GM21723 (cell line): ENCODE measurements around the gene ADAT1.

Experiments
- ATAC-seq: cut with Tn5 transposase; IDR thresholded peaks from one replicate; pipeline ENCODE4 v1.9.1; 2021; ENCODE audit warnings: mild to moderate bottlenecking, moderate library complexity; ENCODE audit not compliant: unreplicated experiment

The ADAT1 gene

DNA sequence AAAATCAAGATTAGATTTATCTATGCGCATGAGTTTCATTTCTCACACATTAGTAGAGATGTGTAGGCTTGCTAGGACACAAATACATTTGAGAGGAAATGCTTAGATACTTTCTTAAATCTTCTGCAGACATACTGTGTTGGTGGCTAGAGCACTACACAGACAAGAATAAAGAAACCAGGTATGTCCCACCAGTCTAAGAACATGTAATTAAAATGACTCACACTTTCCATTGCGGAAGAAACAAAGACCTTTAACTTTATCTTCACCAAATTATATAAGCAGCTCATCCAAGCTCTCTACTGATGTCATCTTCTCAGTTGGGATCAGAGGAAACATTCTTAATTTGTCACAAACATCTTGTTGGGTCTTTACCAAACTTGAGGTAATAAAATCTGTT is 44.4 kb downstream of the ADAT1 start:
- no peak for ATAC-seq

DNA sequence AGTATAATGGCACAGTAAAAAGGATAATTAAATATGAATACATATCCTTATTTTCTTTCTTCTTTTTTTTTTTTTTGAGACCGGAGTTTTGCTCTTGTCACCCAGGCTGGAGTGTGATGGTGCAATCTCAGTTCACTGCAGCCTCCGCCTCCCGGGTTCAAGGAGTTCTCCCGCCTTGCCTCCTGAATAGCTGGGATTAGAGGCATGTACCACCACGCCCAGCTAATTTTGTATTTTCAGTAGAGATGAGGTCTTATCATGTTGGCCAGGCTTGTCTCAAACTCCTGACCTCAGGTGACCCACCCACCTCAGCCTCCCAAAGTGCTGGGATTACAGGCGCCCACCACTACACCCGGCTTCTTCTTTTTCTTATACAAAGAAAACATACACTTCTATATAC is 44.9 kb downstream of the ADAT1 start:
- ATAC-seq: no peak

DNA sequence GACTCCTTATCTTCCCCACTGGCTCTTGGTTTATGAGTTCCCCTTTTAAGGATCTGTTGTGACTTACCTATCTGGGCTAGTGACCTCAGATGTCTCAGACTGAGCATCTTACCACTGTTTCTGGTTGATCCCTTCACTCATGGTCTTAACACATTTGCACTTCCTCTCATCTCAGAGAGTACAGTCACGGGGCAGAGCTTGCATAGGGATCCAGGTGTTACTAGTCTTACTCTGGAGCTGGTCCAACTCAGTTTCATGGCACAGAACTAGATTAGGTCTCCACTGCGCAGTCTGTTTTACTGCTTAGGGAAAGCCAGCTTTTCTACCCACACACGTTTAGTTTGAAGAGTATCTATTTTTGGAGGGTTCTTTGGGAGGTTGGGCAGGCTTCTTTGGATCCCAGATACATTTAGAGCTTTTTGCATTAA is 46.7 kb downstream of the ADAT1 start:
- ATAC-seq: peak; percentile 69

DNA sequence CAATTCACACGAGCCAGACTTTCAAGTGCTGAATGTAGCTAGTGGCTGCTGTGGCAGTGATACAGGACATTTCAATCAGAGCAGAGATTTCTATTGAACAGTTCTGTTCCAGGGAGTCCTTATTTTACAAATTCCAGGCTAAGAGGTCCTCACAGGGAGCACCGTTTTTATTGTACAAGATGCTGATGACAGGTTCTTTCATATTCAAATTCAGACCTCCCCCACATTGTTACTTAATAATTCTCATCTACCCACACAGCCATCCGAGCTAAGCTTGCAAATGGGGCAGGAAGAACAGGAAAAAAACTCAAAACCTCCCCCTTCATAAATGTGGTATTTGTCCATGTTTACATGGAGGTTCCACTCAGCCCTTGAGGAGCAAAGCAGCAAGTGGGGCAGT is 47.1 kb downstream of the ADAT1 start:
- ATAC-seq: no peak

DNA sequence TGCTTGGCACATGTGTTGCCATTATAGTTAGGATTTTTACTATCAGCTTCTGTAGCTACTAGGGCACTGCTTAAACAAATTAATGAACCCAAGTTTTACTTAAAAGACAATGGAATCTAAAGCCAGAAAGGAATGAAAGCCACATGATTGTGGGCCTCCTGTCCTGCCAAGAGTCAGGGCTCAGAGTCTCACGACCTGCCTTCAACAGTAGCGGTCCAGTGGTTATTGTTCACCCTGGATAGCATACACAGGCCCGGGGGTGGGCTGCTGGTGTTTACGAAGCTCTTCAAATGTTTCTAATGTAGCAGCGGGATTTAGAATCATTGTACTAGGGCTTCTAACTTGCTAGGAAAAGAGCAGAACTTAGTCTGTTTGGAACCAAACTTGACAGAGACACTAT is 49.1 kb downstream of the ADAT1 start:
- ATAC-seq: no peak

DNA sequence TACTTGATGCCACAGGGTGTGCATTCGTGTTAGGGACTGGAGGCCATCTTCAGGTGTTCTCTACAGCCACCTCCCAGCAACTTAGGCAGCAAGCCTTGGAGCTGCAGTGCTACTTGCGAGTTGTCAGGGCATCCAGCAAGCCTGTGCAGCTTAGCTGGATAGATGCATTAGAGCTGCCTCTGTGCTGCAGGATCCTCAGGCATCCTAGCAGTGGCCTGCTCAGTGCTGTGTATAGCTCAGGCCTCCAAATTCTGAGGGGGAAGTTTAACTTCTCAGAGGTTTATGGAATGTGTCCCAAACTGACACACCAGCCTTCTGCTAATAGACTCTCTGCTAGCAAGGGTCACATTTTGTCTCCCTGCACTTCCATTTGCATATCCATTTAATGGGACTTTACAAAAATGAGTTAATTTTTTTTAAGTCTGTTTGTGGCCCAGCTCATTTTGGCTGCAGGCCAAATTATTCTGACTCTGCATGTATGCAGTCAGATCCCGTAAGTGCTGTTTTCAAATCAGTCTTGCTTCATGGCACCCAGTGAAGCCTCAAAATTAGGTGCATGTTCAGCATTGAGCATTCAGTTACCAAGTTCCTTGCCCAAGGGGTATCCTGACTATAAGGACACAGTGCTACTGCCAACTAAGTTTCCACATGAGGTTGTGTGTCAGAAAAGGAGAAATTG is 50.1 kb downstream of the ADAT1 start:
- no peak for ATAC-seq

DNA sequence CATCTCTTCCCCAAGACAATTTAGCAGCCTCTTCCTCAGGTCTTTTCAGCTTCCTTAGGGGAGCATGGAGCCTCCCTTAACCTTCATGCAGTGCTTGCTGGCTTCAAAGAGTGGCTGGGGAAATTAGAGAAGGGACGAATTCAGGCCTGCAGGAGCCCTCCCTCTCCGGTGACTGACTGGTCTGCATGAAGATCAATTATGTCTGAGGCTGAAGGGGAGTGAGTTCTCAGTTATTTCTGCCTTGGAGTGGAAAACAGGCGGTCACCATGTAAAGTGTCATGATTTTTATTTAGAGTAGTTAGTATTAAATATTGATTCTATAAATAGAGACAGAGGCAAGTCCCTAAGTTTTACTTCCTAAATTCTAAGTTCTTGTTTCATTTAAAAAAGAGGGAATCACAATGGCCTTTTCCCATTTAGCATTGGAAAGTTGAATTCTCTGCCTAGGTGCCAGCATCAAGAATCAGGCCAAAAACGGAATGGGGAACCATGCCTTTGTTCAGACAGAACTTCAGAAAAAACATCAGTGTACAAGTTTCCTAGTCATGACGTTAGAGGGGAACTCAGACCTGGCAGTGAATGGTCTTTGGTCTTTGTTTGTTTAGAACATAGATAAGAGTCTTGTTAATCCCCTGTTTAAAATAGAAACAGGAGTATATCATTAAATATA is 52.5 kb downstream of the ADAT1 start:
- peak; percentile 26 for ATAC-seq

DNA sequence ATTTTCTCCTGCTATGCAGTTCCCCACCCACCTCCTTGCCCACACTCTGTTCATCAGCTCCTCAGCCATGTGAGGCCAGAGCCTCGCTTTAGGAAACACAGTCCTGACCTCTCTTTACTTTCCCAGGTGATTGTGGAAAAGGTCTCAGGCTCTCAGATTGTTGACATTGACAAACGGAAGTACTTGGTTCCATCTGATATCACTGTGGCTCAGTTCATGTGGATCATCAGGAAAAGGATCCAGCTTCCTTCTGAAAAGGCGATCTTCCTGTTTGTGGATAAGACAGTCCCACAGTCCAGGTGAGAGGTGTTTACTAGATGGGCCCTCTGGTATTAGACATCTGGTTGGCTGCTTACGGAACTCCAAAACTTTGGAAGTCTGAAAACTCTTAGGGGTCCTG is 55.2 kb downstream of the ADAT1 start:
- ATAC-seq: no peak

DNA sequence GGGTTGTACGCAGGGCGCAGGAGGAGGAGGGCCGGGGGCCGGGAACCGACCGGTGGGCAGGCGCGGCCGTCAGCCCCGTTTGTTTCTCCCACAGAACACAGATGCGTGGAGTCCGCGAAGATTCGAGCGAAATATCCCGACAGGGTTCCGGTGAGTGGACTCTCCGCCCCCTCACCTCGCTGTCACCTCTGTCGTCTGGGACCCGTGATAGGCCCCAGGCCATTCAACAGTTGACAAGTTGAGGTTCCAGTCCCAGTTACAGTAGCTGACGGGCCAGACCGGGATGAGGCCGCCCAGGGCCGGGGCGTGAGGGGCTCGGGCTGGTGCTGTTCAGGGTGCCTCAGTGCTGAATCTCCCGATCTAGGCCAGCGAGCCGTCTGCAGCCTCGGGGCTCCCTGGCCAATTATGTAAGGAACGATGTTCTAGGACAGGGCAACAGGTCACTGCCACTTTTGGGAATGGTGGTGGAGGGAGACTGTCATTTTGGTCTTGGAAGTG is 56.3 kb downstream of the ADAT1 start:
- ATAC-seq: no peak

DNA sequence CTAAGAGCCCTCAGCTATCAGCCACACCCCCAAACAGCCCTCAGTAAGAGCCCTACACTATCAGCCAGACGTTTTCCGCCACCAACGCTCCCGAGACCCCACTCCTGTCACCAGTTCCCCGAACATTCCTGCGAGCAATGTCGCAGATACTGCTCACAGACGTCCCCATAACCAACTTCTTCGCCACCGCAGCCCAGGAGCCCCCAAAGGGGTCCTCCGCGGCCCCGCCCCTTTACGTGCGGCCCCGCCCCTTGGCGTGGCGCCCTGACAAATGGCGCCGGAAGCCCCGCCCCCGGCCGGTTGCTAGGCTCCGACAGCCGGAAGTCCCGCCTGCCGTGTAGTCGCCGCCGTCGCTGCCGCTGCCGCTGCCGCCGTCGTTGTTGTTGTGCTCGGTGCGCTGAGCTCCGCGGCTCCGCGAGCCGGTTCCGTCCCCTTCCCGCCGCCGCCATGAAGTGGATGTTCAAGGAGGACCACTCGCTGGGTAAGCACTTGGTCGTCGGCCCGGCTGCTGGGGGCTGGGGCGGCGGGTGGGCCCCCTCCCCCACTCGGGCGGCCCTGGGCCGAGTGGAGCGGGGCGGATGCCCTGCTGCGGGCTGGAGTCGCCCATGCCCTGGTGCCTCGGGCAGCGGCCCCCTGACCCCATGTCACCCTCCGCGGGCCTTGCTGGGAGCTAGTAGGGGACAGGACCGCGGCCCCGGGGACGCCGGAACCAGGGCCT is 56.9 kb downstream of the ADAT1 start, which contains the start of gene GABARAPL2:
Gene GABARAPL2 (plus strand): TSS at position 340 of the 718 bp plus-strand sequence. CDS start 108 bp downstream, at position 448.
- peak; percentile 69 for ATAC-seq

DNA sequence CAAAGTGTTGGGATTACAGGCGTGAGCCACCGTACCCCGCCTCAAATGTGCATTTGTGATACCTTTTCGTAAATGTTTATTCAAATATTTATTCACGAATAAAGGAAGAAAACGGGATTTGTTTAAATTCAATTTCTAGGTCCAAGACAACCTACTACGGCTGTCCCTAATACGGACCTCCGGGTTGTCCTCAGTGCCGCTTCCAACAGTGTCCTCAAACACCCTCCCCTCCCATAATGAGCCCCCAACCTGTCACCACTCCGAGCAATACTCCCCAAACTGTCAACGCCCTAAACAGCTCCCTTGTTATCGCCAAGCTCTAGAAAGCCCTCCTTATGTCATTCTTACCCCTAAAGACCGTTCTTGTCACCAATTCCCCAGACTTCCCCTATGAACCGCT is 57.4 kb downstream of the ADAT1 start:
- peak; percentile 12 for ATAC-seq

DNA sequence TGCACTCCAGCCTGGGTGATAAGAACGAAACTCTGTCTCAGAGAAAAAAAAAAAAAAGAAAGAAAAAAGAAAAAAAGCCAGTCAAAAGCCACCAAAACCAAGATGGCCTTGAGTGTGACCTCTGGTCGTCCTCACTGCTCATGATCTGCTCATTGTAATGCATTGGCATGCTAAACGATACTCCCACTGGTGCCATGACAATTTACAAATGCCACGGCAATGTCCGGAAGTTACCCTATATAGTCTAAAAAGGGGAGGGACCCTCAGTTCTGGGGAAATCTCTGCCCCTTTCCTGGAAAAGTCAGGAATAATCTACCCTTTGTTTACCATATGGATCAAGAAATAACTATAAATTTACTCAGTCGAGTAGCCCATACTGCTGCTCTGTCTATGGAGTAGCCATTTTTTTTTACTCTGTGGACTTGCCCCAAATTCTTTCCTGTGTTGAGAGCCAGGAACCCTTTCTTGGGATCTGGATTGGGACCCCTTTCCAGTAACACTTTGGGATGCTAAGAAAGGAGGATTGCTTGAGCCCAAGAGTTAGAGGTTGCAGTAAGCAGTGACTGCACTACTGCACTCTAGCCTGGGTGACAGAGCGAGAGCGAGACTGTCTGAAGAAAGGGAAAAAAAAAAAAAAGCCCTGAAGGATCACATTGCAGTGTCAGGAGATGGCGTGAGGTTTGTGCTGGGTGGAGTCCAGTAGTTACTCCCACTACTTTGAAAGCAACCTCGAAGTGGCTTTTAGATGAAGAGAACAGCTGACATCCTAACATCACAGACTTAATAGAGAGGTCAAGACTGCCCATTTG is 63.3 kb downstream of the ADAT1 start:
- no peak for ATAC-seq

DNA sequence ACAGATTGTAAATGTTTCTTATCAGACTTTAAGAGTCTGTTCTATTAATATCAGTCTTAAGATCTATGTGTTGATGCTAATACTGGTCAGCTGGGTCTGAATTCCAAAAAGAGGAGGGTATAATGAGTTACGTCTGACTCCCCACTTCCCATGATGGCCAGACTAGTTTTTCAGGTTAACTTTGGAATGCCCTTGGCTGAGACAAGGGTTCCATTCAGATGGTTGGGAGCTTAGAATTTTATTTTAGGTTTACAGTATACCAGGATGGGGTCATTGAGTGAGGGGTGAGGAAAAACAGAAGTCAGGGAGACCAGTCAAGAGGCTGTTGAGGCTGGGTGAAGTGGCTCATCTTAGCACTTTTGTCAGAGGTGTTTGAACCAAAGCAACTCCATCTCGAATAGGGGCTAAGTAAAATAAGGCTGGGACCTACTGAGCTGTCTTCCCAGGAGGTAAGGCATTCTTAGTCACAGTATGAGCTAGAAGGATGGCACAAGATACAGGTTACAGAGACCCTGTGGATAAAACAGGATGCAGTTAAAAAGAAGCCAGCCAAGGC is 64.2 kb downstream of the ADAT1 start:
- no peak for ATAC-seq

DNA sequence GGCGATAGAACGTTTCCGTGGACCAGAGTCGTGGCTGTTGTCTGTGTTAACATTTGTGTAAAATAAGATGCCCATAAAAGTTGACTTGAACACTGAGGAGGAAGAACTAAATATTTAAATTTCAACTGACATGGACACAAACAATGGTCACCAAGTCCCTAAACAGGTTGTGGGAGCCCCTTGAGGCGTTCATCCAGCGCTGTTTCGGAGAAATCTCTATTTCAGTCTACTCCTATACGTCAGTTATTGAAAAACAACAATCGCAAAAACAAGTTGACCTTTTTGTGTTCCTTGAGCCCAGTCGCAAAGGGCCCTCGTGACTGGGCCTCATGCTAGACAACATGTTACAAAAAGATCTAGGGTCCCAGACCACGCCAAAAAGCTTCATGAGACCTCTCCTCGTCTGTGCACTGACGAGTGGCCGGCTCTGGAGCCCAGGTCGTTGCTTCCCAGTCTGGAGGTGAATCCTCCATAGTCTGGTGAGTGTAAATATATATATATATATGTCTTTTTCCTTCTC is 66.6 kb downstream of the ADAT1 start:
- ATAC-seq: no peak

DNA sequence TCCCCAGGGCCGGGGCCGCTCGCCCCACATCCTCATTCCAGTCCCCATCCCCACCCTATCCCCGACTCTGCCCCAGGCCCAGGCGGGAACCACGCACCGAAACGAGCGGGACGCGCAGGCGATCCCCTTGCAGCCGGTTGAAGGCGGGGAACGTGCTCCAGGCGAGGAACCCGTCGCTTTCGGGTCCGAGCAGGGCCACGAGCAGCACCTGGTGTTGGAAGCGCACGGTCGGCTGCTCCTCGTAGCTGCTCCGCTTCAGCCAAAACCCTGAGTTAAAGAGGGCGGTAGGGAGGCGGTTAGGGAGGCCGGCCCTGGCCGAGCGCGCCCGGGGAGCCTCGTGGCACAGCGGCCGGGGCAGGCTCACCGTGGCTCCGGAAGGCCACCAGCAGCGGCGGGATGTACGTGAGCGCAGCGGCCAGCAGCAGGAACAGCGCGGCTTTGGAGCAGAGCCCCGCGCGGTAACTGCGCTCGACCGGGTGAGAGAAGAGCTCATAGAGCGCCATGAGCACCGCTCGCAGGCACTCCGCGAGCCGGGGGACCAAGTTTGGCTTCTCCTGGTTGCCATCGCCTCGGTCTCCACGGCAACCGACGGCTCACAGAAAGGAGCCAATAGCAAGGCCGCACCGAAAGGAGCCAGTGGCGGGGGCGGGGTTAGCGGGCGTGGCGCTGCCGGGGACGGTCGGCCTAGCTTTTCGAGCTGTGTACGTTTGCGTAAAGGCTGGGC is 67.2 kb downstream of the ADAT1 start, which contains the start of gene TMEM231:
Gene TMEM231 (minus strand): TSS at position 546 of the 724 bp plus-strand sequence. CDS start 43 bp downstream, at position 503.
- peak; percentile 97 for ATAC-seq

DNA sequence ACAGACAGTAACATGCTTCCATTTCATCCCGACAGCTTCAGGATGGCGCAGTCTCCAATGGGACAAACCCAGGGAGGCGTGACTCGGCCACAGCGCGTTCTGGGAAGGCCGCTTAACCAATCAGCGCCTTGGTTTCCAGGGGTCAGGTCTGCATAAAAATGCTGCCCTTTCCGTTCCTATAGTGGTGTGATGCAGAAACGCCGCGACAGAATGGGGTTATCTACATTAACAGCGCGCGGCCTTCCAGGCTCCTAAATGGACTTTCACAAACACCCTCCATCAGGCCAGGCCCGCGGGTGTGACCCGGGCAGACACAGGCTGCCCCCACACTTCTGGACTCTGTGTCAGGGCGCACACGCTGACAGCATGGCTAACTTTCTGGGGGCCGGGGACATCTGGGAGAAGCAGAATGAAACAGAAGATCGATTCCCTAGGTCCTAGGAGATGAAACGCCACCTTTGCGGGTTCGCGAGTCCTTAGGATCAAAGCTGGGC is 67.8 kb downstream of the ADAT1 start:
- peak; percentile 45 for ATAC-seq

DNA sequence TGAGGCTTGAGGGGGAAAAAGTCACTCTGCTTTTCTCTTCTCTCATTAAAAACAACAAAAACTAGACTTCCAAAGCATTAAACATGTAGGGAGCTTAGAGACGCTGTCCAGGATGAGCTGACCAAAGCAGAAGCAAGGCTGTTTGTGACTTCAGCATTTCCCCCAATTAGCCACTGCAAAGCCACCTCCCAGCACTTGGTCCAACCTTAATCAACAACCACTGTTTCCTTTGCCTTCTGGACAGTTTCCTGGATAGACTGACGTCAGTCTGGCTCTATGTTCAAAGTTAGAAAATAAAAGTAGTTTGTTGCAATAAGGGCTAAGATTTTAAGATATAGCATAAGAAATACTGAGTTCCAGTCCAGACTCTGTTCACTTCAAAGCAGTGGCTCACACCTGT is 70.1 kb downstream of the ADAT1 start:
- ATAC-seq: no peak

DNA sequence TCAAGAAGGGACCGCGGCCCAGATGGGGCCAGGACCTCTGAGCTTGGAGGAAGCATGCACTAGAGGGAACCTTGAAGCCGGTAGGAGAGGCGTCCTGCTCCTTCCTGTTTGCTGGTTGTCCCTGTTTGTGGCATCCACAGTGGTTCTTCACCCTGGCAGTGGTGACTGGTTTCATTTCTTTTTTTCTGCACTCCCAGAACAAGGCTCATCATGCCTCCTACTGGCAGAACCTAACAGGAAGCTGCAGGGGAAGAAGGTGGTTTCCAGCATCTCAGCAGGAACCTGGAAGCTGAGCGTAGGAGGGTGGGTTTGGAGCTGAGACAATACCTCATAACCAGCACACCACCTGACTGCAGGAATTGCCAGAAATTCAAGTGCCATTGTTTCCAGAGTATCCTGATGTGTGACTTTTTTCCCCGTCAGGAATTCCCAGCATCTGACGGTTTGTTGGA is 72.8 kb downstream of the ADAT1 start:
- peak; percentile 87 for ATAC-seq
